Measurements from ENCODE around the gene KANSL1L. TPM values are rescaled to one million over a fixed set of nuclear protein-coding genes. Genes with fewer than 3 reads are reported as not detected.

Gene KANSL1L
- total RNA-seq, 4 donors from 2014 or later: 13.7 to 43.8 (median 25.5) TPM

- Histone ChIP-seq H3K4me1 (no peaks in the 10 kb centered on the region), H3K4me3 (no peak overlapping the region), H3K36me3 (peaks cover 0 to 16% (median 3%) of the 10 kb centered on the region in 4 donors), H3K27me3 (no peaks in the 10 kb centered on the region), H3K9me3 (no peaks in the 10 kb centered on the region), H3K27ac (no peak overlapping the region)
- in situ Hi-C loops (cut with MboI; ENCODE audit: low pct_ligation_motif_present in 1 of 4, low pct_unique_long_range_greater_than_20kb in 1 of 4, low sequenced_read_pairs in 3 of 4) (no loop called here), intact Hi-C loops (cut with DNase I; ENCODE audit: low total_unique reads) (no loop called here)
- TF ChIP-seq POLR2A (IDR thresholded peaks at IDR 0.05) (no peak), EP300 (IDR thresholded peaks at IDR 0.05; ENCODE audit: low read depth) (no peak), POLR2AphosphoS5 (IDR thresholded peaks at IDR 0.05) (no peak), CTCF (IDR thresholded peaks at IDR 0.05) (no peak)
- DNase-seq: no peak
- 91 to 100% methylated on average over 2 of the region's 2 CpGs for WGBS, 2 donors (ENCODE audit: low coverage in 1 of 2)
Measured at GRCh38 chr2:210027608-210028007, 143.6 kb downstream of the KANSL1L start.

- peaks cover 0 to 48% (median 13%) of the 10 kb centered on the region in 4 donors for H3K36me3 ChIP-seq
- no peak overlapping the region for H3K27ac ChIP-seq
Measured at GRCh38 chr2:210022824-210023223, 148.4 kb downstream of the KANSL1L start.

GRCh38 chr2:210020138-210020537 lies 151.1 kb downstream of the KANSL1L start:
- intact Hi-C loops (cut with DNase I; ENCODE audit: low total_unique reads): no loop called here
- Histone ChIP-seq H3K9me3 (no peaks in the 10 kb centered on the region), H3K27ac (no peak overlapping the region), H3K27me3 (no peaks in the 10 kb centered on the region), H3K4me3 (no peak overlapping the region), H3K4me1 (no peaks in the 10 kb centered on the region), H3K36me3 (peaks cover 0 to 72% (median 22%) of the 10 kb centered on the region in 4 donors)
- WGBS, 2 donors (ENCODE audit: low coverage in 1 of 2): 80% methylated on average over 1 of the region's 1 CpG
- in situ Hi-C loops (cut with MboI; ENCODE audit: low pct_ligation_motif_present in 1 of 4, low pct_unique_long_range_greater_than_20kb in 1 of 4, low sequenced_read_pairs in 3 of 4): no loop called here
- no peak for DNase-seq
- TF ChIP-seq POLR2A (IDR thresholded peaks at IDR 0.05): no peak
- TF ChIP-seq EP300 (IDR thresholded peaks at IDR 0.05; ENCODE audit: low read depth): no peak
- TF ChIP-seq POLR2AphosphoS5 (IDR thresholded peaks at IDR 0.05): no peak
- TF ChIP-seq CTCF (IDR thresholded peaks at IDR 0.05): no peak

More at GRCh38 chr2:210022824-210023223, 148.4 kb downstream of the KANSL1L start:
- no peak for DNase-seq
- in situ Hi-C loops (cut with MboI; ENCODE audit: low pct_ligation_motif_present in 1 of 4, low pct_unique_long_range_greater_than_20kb in 1 of 4, low sequenced_read_pairs in 3 of 4): no loop called here
- H3K9me3 ChIP-seq: no peaks in the 10 kb centered on the region
- intact Hi-C loops (cut with DNase I; ENCODE audit: low total_unique reads): no loop called here
- 92 to 100% methylated on average over 3 of the region's 3 CpGs for WGBS, 2 donors (ENCODE audit: low coverage in 1 of 2)
- H3K4me1 ChIP-seq: no peaks in the 10 kb centered on the region
- no peak overlapping the region for H3K4me3 ChIP-seq
- H3K27me3 ChIP-seq: no peaks in the 10 kb centered on the region
- no peak for TF ChIP-seq CTCF (IDR thresholded peaks at IDR 0.05)

- Histone ChIP-seq H3K27ac (no peak overlapping the region), H3K4me1 (peaks cover 0 to 21% (median 7%) of the 10 kb centered on the region in 4 donors), H3K4me3 (no peak overlapping the region), H3K36me3 (peaks cover 0 to 13% (median 1%) of the 10 kb centered on the region in 4 donors), H3K27me3 (no peaks in the 10 kb centered on the region), H3K9me3 (no peaks in the 10 kb centered on the region)
- intact Hi-C loops (cut with DNase I; ENCODE audit: low total_unique reads): loop anchor here (10.0 kb wide), 1 partner anchor 165 kb away; the partner anchor contains the start of gene KANSL1L
- DNase-seq: no peak
- TF ChIP-seq EP300 (IDR thresholded peaks at IDR 0.05; ENCODE audit: low read depth) (no peak), POLR2A (IDR thresholded peaks at IDR 0.05) (no peak), CTCF (IDR thresholded peaks at IDR 0.05) (no peak), POLR2AphosphoS5 (IDR thresholded peaks at IDR 0.05) (no peak)
- in situ Hi-C loops (cut with MboI; ENCODE audit: low pct_ligation_motif_present in 1 of 4, low pct_unique_long_range_greater_than_20kb in 1 of 4, low sequenced_read_pairs in 3 of 4): no loop called here
- 48 to 50% methylated on average over 3 of the region's 3 CpGs for WGBS, 2 donors (ENCODE audit: low coverage in 1 of 2)
Measured at GRCh38 chr2:210009896-210010295, 161.3 kb downstream of the KANSL1L start.
